ENCODE results near the gene NLGN4Y.

- TF ChIP-seq, protein P1, sequence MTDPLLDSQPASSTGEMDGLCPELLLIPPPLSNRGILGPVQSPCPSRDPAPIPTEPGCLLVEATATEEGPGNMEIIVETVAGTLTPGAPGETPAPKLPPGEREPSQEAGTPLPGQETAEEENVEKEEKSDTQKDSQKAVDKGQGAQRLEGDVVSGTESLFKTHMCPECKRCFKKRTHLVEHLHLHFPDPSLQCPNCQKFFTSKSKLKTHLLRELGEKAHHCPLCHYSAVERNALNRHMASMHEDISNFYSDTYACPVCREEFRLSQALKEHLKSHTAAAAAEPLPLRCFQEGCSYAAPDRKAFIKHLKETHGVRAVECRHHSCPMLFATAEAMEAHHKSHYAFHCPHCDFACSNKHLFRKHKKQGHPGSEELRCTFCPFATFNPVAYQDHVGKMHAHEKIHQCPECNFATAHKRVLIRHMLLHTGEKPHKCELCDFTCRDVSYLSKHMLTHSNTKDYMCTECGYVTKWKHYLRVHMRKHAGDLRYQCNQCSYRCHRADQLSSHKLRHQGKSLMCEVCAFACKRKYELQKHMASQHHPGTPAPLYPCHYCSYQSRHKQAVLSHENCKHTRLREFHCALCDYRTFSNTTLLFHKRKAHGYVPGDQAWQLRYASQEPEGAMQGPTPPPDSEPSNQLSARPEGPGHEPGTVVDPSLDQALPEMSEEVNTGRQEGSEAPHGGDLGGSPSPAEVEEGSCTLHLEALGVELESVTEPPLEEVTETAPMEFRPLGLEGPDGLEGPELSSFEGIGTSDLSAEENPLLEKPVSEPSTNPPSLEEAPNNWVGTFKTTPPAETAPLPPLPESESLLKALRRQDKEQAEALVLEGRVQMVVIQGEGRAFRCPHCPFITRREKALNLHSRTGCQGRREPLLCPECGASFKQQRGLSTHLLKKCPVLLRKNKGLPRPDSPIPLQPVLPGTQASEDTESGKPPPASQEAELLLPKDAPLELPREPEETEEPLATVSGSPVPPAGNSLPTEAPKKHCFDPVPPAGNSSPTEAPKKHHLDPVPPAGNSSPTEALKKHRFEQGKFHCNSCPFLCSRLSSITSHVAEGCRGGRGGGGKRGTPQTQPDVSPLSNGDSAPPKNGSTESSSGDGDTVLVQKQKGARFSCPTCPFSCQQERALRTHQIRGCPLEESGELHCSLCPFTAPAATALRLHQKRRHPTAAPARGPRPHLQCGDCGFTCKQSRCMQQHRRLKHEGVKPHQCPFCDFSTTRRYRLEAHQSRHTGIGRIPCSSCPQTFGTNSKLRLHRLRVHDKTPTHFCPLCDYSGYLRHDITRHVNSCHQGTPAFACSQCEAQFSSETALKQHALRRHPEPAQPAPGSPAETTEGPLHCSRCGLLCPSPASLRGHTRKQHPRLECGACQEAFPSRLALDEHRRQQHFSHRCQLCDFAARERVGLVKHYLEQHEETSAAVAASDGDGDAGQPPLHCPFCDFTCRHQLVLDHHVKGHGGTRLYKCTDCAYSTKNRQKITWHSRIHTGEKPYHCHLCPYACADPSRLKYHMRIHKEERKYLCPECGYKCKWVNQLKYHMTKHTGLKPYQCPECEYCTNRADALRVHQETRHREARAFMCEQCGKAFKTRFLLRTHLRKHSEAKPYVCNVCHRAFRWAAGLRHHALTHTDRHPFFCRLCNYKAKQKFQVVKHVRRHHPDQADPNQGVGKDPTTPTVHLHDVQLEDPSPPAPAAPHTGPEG (CRISPR knock-in tag; IDR thresholded peaks at IDR 0.05), result no peak
- TF ChIP-seq CBX2 (IDR thresholded peaks at IDR 0.05; ENCODE audit: low read depth, low read length) (no peak), CBX2 (CRISPR knock-in tag; IDR thresholded peaks at IDR 0.05; ENCODE audit: low read depth) (no peak), ZNF318 (CRISPR knock-in tag; IDR thresholded peaks at IDR 0.05) (no peak), CEBPB (IDR thresholded peaks at IDR 0.05; ENCODE audit: borderline replicate concordance, low read depth, low read length) (no peak), ATF6 (CRISPR knock-in tag; conservative IDR thresholded peaks at IDR 0.05) (no peak), EZH2 (conservative IDR thresholded peaks at IDR 0.05; ENCODE audit: low read depth, low read length) (no peak)
- TF ChIP-seq, protein P2, sequence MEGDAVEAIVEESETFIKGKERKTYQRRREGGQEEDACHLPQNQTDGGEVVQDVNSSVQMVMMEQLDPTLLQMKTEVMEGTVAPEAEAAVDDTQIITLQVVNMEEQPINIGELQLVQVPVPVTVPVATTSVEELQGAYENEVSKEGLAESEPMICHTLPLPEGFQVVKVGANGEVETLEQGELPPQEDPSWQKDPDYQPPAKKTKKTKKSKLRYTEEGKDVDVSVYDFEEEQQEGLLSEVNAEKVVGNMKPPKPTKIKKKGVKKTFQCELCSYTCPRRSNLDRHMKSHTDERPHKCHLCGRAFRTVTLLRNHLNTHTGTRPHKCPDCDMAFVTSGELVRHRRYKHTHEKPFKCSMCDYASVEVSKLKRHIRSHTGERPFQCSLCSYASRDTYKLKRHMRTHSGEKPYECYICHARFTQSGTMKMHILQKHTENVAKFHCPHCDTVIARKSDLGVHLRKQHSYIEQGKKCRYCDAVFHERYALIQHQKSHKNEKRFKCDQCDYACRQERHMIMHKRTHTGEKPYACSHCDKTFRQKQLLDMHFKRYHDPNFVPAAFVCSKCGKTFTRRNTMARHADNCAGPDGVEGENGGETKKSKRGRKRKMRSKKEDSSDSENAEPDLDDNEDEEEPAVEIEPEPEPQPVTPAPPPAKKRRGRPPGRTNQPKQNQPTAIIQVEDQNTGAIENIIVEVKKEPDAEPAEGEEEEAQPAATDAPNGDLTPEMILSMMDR (CRISPR knock-in tag; IDR thresholded peaks at IDR 0.05), result no peak
These were observed 273.7 kb downstream of the NLGN4Y start for GRCh38 chrY:14798010-14798409.

All from HepG2 (cell line).